NCI-H1105 (cell line): Measurements from ENCODE around the gene PSMC5.
"Not testable (repeated sequence)": the region's sequence is repeated elsewhere in the genome, so short reads cannot be mapped to it uniquely, and the experiment has no call there.

Experiments
- DNase-seq: peaks from one replicate; lab custom pipeline; 2025; lab: John Stamatoyannopoulos, UW

Gene PSMC5

DNA sequence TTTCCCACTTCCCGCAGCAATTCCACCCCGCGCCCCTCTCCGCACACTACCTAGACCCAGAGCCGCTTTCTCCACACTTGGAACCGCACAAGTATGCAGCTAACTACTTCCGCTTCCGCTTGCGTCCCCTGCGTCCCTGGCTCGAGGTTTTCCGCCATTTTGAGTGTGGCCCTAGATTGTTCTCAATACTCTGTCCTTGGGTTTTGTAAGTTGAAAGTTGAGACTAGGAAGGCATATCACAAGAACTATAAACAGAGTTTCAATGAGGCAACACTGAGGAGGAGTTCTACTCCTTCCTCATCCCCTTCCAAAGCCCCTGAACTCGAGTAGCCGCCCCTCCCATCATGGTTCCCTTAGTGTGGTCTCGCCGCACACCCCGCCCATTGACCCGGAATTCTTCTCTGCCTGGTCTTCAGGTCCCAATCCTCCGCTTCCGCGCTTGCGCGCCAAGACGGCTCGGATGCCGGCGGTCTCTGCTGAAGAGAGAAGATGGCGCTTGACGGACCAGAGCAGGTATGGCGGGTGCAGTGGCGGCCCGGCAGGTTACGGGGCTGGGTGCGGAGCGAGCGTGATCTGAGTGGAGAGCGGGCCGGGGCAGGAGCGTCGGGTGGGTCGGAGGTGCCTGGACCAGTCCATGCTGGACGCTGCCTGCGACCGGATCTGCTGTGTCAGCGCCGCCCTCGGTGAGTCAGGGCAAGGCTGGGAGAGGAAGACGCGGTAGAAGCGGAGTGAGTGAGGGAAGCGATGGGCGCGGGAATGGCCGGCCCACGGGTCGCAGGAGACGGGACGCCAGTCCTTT is at the start of gene PSMC5, which contains the start of gene FTSJ3:
Gene PSMC5, plus strand, starts transcription at position 430 of the 799 bp plus-strand sequence. Its CDS starts 60 bp downstream, at position 490.
Gene FTSJ3, minus strand, starts transcription at position 662 of the 799 bp plus-strand sequence. CDS start 761 bp downstream, outside the sequence.
- DNase-seq: peak; percentile 90

DNA sequence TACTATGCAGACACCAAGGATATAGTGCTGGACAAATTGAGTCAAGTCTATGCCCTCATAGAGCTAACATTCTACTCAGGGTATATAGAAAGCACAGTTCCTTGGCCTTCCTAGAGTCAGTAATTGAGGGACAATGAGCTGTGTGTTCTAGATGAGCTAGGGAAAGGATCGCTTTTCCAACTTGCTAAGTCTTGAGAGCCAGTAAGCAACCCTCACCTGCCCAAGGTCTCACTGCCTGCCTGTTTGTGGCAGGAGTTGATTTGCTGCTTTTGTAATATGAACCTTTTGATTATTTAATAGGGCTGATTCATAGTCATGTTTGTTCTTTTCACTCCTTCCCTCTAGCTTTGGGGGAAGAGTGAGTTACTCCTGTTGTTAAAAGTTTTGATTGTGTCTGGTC is 46.7 kb upstream of the PSMC5 start:
- no peak for DNase-seq

DNA sequence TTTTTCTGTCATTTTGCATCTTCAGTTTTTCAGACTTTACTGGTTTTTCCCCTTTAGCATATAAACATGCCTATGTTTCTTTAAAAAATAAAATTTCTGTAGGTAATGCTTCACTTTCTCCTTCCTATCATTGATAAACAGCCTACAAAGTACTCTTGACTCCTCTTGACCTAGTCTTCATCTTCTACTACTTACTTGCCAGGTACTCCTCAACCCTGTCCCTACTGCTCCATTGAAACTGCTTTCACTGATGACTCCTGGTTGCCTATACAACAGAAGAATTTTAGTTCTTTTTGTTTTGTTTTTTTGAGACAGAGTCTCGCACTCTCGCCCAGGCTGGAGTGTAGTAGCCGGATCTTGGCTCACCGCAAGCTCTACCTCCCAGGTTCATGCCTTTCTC is 46.3 kb upstream of the PSMC5 start:
- no peak for DNase-seq

DNA sequence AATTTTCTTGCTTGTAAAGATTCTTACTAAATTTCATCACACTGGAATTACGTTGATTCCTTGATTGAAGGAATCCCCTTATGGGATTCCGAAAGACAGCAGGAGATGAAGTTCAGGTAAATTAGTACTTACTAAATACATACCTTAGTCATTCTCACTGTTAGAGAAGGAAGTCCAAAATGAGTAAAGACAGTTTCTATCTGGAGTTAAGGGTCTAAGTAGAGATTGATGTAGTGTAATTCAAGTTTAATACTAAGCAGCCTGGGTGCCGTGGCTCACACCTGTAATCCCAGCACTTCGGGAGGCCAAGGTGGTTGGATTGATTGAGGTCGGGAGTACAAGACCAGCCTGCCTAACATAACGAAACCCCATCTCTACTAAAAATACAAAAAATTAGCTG is 43.7 kb upstream of the PSMC5 start:
- DNase-seq: no peak

DNA sequence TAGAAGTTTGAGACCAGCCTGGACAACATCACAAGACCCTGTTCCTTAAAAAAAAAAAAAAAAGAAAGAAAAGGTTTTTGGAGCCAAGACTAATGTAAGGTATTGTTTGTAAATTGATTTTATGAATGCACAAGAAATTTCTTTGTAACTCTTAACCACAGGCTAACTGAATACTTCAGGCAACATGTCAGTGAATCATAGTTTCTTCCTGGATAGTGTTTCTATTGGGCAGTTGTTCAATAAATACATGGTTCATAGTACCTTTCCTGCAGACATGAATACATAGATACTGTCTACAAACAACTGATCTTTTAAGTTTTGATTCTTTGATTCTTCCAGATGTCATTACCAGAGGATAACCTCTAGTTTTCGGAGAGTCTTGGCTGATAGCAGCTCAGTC is 41.7 kb upstream of the PSMC5 start:
- DNase-seq: no peak

DNA sequence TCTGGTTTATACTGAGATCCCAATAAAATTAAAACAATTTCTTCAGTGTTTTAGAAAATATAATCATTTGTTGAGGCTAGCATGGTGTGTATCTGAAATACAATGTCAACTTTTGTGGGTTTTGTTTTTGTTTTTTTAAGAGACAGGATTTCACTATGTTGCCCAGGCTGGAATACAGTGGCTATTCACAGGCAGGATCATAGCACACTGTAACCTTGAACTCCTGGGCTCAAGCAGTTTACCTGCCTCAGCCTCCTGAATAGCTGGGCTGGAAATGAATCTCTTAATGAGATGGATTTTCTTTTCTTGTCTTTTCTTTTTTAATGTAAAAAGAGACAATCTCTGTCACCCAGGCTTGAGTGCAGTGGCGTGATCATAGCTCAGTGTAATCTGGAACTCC is 41.1 kb upstream of the PSMC5 start:
- DNase-seq: no peak

DNA sequence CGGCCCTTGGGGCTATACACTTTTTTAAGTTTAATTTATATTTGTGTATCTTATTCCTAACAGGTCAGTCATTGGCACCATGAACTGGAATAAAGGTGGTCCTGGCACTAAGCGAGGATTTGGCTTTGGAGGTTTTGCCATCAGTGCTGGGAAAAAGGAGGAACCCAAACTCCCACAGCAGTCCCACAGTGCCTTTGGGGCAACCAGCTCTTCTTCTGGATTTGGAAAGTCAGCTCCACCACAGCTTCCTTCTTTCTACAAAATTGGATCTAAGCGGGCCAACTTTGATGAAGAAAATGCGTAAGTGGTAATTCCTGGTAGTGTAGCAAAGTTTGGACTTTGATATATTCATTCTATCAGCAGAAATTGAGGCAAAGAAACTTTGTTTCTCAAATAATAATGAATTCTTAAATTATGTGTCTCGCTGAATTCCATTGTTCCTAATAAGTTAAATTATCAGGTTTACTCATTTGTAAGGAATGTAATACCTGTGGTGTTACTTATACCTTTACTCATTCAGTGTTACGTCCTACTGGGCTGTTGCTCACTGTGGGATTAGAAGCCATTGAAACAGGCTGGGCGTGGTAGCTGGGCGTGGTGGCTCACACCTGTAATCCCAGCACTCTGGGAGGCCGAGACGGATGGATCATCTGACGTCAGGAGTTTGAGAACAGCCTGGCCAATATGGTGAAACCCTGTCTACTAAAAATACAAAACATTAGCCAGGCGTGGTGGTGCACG is 40.1 kb upstream of the PSMC5 start:
- DNase-seq: no peak

DNA sequence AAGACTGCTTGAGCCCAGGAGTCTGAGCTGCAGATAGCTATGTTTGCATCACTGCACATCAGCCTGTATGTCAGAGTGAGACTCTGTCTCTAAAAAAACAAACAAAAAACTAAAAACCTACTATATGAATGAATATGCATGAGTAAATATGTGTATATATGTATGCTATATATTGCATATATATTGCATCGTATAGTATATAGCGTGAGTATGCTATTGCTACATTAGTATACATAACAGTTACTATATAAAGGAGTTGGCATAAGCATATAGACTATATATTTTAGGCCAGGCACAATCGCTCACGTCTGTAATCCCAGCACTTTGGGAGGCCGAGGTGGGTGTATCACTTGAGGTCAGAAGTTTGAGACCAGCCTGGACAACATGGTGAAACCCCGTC is 37.2 kb upstream of the PSMC5 start:
- DNase-seq: no peak

DNA sequence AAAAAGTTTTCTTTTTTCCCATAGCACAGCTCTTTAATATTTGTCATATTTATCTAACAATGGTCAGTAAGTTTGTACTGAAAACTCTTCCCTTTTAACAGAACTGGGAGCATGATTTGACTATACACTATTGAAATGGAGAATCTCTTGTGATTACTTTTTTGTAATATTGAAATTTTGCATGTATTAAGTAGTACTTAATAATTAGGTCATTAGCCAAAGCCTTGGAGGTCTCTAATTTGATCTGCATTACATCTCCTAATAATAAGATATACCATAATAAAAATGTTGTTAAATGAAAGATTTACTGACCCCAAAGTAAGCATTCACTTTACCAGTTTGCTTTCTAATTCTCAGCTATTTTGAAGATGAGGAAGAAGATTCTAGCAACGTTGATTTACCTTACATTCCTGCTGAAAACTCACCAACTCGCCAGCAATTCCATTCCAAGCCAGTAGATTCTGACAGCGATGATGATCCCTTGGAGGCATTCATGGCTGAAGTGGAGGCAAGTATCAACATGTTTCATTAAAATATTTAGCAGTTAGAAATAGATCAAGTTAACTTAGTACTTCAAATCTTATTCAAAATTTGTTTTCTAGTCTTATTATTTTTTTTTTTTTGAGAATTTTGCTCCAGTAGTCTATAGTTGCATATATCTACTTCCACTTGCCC is 35.0 kb upstream of the PSMC5 start:
- no peak for DNase-seq

DNA sequence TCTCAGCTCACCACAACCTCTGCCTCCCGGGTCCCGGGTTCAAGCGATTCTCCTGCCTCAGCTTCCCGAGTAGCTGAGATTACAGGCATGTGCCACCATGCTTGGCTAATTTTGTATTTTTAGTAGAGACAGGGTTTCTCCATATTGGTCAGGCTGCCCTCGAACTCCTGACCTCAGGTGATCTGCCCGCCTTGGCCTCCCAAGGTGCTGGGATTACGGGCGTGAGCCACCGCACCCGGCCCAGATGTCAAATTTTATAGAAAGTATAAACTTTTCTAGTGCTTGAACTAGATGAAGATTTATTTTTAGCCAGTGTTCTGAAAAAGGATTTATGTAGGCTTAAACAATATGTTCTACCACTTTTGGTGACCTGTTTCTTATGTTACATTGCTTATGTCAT is 30.9 kb upstream of the PSMC5 start:
- not testable (repeated sequence) for DNase-seq

DNA sequence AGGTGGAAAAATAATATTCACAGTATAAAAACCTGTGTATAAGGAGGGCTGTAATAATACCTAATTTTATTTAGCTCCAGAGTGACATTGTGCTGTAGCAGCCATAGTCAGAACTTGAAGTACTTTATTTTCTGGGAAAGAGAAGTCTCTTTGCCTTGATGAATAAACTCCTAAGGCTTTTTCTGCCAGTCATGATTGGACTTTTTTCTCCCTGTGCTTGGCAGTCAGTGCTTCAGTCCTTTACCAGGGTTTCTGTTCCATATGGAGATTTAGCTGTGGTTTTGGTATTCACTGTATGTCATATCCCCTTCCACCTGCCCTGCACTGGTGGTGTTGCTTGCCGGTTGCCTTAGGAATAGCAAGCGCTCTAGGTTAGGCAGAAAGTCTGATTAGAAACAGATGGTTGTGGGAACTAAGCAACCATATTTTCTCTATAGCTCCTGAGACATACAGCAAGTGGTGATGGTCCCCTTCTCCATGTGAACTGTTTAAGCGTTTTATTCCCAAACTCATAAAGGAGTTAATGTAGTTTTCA is 28.6 kb upstream of the PSMC5 start:
- no peak for DNase-seq

DNA sequence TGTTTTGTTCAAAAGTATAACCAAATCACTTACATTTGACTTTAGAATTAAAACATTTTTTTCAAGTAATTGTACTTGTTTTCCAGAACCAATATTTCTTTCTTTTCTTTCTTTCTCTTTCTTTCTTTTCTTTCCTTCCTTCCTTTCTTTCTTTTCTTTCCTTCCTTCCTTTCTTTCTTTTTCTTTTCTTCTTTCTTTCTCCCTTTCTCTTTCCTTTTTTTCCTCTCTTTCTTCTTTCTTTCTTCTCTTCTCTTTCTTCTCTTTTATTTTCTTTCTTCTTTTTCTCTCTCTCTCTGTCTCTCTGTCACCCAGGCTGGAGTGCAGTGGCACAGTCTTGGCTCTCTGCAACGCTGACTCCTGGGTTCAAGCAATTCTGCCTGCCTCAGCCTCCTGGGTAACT is 26.4 kb upstream of the PSMC5 start:
- no peak for DNase-seq

DNA sequence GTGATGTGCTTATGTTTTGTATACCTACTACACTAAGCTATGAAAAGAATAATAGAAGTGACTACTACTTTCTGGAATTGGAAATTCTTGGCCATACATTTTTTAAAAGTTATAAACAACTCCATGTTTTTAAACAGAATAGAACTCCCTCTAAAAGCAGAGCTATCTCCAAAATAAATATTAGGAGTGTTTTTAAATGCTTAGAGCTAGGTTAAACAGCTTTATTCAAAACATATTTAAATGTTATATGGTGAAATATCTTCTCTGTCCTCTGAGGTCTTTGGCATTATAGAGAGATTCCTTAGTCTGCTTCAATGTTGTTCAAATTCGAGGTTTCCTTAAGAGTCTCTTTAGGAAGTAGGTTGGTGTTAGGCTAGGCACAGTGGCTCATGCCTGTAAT is 22.9 kb upstream of the PSMC5 start:
- DNase-seq: no peak

DNA sequence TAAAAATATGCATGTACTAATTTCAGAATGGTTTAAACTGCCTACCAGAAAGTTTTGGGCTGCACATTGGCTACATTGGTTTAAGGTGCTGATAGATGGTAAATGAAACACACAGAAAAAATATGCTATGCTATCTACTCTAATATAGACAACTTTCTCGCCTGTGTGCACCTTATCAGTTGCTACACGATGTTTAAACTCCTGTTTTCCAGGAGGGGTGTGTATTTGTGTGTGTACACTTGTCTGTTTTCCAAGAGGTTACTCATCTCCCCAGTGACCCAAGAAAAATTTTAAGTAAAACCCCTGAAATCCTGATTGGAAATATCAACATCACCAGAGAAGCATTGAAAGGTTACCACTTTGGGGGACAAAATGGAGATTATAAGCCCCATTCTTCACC is 21.6 kb upstream of the PSMC5 start:
- DNase-seq: no peak

DNA sequence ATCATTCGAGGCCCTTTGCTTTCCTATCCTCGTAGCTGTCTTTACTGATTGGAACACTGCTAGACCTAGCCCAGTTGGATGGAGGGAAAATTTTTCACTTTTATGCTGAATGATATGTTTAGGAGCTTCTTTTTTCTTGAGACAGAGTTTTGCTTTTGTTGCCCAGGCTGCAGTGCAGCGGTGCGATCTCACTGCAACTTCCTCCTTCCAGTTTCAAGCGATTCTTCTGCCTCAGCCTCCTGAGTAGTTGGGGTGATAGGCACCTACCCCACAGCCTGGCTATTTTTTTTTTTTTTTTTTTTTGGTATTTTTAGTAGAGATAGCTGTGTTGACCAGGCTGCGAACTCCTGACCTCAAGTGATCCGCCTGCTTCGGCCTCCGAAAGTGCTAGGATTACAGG is 17.3 kb upstream of the PSMC5 start:
- no peak for DNase-seq

DNA sequence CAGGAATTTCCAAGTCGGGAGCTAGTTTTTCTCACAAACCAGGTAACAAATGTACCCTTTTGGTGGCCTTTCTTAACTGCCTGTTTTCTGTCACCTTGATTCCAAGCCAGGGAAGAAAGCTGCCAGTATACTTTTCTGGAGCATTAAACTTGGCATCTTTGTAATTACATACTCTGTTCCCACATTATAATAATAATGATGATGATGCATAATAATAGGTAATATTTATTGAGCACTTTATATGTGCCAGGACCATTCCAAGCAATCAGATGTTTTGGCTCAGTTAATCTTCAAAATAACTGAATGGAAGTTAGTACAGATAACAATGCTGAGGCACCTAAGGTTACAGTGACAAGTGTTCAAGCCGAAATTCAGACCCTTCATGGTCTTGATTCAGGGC is 11.1 kb upstream of the PSMC5 start:
- no peak for DNase-seq

DNA sequence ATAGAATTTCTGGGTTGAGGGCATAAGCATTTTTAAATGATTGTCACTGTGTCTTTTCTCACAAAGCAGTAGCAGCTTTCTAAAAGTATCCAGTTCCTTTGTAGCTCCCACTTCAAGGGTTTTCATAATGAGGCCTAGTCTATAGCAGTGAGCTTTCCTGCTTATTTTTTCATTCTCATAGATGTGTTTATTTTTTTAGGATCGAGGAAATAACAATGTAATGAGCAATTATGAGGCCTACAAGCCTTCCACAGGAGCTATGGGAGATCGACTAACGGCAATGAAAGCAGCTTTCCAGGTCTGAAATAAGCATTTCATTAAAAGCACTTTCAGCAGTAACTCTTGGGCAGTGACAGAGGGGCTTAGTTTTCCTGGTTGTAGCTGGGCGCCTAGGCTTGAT is 10.6 kb upstream of the PSMC5 start:
- DNase-seq: no peak

DNA sequence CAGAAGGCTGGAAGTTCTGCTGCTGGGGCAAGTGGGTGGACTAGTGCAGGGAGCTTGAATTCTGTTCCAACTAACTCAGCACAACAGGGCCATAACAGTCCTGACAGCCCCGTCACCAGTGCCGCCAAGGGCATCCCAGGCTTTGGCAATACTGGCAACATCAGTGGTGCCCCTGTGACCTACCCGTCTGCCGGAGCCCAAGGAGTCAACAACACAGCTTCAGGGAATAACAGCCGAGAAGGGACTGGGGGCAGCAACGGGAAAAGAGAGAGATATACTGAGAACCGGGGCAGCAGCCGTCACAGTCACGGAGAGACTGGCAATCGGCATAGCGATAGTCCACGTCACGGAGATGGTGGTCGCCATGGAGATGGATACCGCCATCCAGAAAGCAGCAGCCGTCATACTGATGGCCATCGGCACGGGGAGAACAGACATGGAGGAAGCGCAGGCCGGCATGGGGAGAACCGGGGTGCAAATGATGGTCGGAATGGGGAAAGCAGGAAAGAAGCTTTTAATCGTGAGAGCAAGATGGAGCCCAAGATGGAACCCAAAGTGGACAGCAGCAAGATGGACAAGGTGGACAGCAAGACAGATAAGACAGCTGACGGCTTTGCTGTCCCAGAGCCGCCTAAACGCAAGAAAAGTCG is 9.4 kb upstream of the PSMC5 start:
- DNase-seq: no peak

DNA sequence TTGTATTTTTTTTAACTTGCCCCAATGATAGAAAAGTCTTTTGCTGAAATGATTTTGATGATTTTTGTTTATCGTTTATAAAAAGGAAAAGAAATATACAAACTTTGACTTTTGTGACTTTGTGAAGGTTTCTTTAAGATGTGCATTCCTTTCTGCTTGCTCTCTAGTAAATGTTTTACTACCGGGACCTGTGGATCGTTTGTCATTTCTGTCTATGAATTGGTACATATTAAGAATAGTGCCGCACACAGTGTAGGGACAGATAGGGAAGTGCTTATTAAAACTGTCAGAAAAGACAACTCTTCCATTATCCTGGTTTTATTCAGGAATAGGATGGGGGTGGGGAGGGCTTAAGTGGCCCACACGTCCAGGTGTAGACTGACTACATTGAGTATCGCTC is 8.1 kb upstream of the PSMC5 start:
- no peak for DNase-seq

DNA sequence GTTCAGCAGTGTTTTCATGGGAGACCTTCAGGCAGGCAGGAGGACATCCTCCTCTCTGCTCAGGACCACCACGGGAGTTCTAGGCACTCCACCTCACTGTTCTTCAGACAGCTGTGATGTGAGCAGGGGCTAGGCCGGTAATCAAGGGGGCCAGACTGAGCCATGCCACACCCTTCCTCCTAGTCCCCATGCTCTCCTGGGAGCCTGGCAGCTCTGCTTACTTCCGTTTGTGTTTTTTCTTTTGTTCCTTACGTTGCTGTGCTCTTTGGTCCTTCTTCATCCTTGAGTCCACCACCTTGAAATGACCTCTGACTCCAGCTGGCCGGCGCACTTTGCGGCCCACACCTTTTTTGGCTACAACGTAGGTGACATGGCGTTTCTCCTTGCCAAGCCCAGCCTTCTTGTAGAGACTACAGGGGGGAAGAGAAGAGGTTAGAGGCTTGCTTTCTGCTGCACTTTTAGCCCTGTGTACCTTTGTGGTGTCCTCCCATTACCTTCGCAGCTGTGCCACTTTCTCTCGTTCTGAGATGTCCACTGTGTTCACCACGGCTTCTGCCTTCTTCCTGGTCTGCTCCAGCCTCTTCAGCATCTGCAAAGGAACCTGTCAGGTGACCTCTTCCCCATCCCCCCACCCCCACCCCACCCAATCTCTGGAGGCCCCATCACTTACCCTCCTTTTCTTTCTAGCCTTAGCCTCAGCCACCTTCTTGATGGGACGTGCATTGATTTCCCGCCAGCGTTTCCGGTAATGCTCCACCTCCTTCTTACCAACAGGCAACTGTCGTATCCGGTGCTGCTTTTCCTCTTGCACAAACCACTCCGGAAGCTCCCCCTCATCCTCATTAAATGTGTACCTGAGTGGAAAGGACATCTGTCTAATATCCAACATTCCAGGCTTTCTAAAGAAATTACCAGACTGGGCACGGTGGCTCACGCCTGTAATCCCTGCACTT is 7.4 kb upstream of the PSMC5 start:
- DNase-seq: no peak
